ENCODE data around the gene TMEM171. TPM values are rescaled to one million over a fixed set of nuclear protein-coding genes. Genes with fewer than 3 reads are reported as not detected.
A peak's percentile ranks its signal among the peaks of the same experiment; 100 is the strongest.

The TMEM171 gene
- total RNA-seq, 1 donor from 2014 or later: 0.45 TPM

- no peak overlapping the region for H3K27ac Mint-ChIP-seq (ENCODE audit: unreplicated experiment)
- Histone ChIP-seq H2AFZ (ENCODE audit: low read depth, low read length) (no peak overlapping the region), H3K4me1 (ENCODE audit: insufficient read depth, low read length) (peaks cover 21% of the 10 kb centered on the region), H3K9ac (ENCODE audit: low read length) (no peak overlapping the region), H3K4me3 (ENCODE audit: insufficient read depth, low read depth, low read length) (no peak overlapping the region), H3K79me2 (ENCODE audit: insufficient read depth, low read length) (no peaks in the 10 kb centered on the region), H3K36me3 (ENCODE audit: insufficient read depth, low read length) (no peaks in the 10 kb centered on the region), H3K27ac (ENCODE audit: low read depth, low read length) (no peak overlapping the region), H4K20me1 (ENCODE audit: insufficient read depth, low read length) (no peaks in the 10 kb centered on the region), H3K9me3 (ENCODE audit: insufficient read depth, low read depth, low read length) (no peaks in the 10 kb centered on the region), H3K4me2 (ENCODE audit: low read length) (no peak overlapping the region), H3K27me3 (ENCODE audit: insufficient read depth, low read length) (peaks cover under 1% of the 10 kb centered on the region)
- no peaks in the 10 kb centered on the region for H3K36me3 Mint-ChIP-seq (ENCODE audit: low read depth, unreplicated experiment)
- H3K4me1 Mint-ChIP-seq (ENCODE audit: low read depth, unreplicated experiment): peaks cover 21% of the 10 kb centered on the region
- no peak overlapping the region for H3K4me3 Mint-ChIP-seq (ENCODE audit: unreplicated experiment)
- peaks cover 18% of the 10 kb centered on the region for H3K27me3 Mint-ChIP-seq (ENCODE audit: low read depth, unreplicated experiment)
- no peak for FAIRE-seq
- TF ChIP-seq CTCF (IDR thresholded peaks at IDR 0.05; ENCODE audit: insufficient read depth, low read depth, low read length) (no peak), EZH2 (IDR thresholded peaks at IDR 0.05; ENCODE audit: insufficient read depth, low read length) (no peak)
- DNase-seq (ENCODE audit: low read depth): no peak
- peaks cover 2% of the 10 kb centered on the region for H3K9me3 Mint-ChIP-seq (ENCODE audit: unreplicated experiment)
Measured at GRCh38 chr5:73114044-73114688, 6.2 kb upstream of the TMEM171 start.

- peak; percentile 97 for DNase-seq (ENCODE audit: low read depth)
- H3K4me2 ChIP-seq (ENCODE audit: low read length): peak overlapping the region; percentile 59
- peaks cover 24% of the 10 kb centered on the region for H3K4me1 ChIP-seq (ENCODE audit: insufficient read depth, low read length)
Measured at GRCh38 chr5:73115399-73116051, 4.8 kb upstream of the TMEM171 start.

More at GRCh38 chr5:73115399-73116051, 4.8 kb upstream of the TMEM171 start:
- Histone ChIP-seq H3K27ac (ENCODE audit: low read depth, low read length) (peak overlapping the region; percentile 49), H3K9ac (ENCODE audit: low read length) (peak overlapping the region; percentile 20), H2AFZ (ENCODE audit: low read depth, low read length) (no peak overlapping the region), H3K36me3 (ENCODE audit: insufficient read depth, low read length) (no peaks in the 10 kb centered on the region), H3K9me3 (ENCODE audit: insufficient read depth, low read depth, low read length) (no peaks in the 10 kb centered on the region), H3K4me3 (ENCODE audit: insufficient read depth, low read depth, low read length) (no peak overlapping the region), H4K20me1 (ENCODE audit: insufficient read depth, low read length) (no peaks in the 10 kb centered on the region), H3K79me2 (ENCODE audit: insufficient read depth, low read length) (no peaks in the 10 kb centered on the region), H3K27me3 (ENCODE audit: insufficient read depth, low read length) (peaks cover 5% of the 10 kb centered on the region)
- Mint-ChIP-seq H3K27ac (ENCODE audit: unreplicated experiment) (no peak overlapping the region), H3K36me3 (ENCODE audit: low read depth, unreplicated experiment) (no peaks in the 10 kb centered on the region), H3K4me1 (ENCODE audit: low read depth, unreplicated experiment) (peaks cover 21% of the 10 kb centered on the region), H3K9me3 (ENCODE audit: unreplicated experiment) (peaks cover 2% of the 10 kb centered on the region), H3K4me3 (ENCODE audit: unreplicated experiment) (no peak overlapping the region), H3K27me3 (ENCODE audit: low read depth, unreplicated experiment) (peaks cover 24% of the 10 kb centered on the region)
- no peak for TF ChIP-seq CTCF (IDR thresholded peaks at IDR 0.05; ENCODE audit: insufficient read depth, low read depth, low read length)
- no peak for TF ChIP-seq EZH2 (IDR thresholded peaks at IDR 0.05; ENCODE audit: insufficient read depth, low read length)
- no peak for FAIRE-seq
